PC-9 (cell line): ENCODE data around the gene MIB2. TPM values are rescaled to one million over a fixed set of nuclear protein-coding genes. Genes with fewer than 3 reads are reported as not detected.
"Not testable (repeated sequence)": the region's sequence is repeated elsewhere in the genome, so short reads cannot be mapped to it uniquely, and the experiment has no call there.

Source experiments
- BruUV-seq: library from RNA; stranded (reverse); fragments of 400-500 nt; replicated peaks from 2 replicates; lab custom pipeline; 2021; lab: Mats Ljungman, UMichigan
- CTCF ChIA-PET: fragments of 300-600 bp; sonication (Branson Sonifier 250); formaldehyde crosslinking; loops from one replicate; lab custom pipeline; 2022; ENCODE audit warnings: antibody characterized with exemption; lab: Charles Lee
- POLR2A ChIA-PET: fragments of 300-600 bp; sonication (Branson Sonifier 250); formaldehyde crosslinking; loops from one replicate; lab custom pipeline; 2022; ENCODE audit warnings: antibody characterized with exemption; ENCODE audit not compliant: unreplicated experiment; lab: Charles Lee
- DNase-seq, 2 experiments: peaks; one replicate each; pipeline versions ENCODE4 v3.0.0 to v3.0.0-alpha.2; 2015 to 2022; ENCODE audit warnings: mixed read lengths in 1 of 2
- H2AFZ ChIP-seq: fragments of 200-600 bp; sonication (generic); 2 replicates; pipeline ENCODE4 v1.8.1; 2017; ENCODE audit warnings: antibody characterized with exemption
- H3F3A ChIP-seq: fragments of 200-600 bp; sonication (generic); 2 replicates; pipeline ENCODE4 v1.8.1; 2017; ENCODE audit warnings: antibody characterized with exemption, mild to moderate bottlenecking, low read depth; ENCODE audit not compliant: insufficient read depth
- H3K27ac ChIP-seq: fragments of 200-600 bp; sonication (generic); 2 replicates; pipeline ENCODE4 v1.6.1; 2016; ENCODE audit warnings: mixed run types
- H3K27me3 ChIP-seq: fragments of 200-600 bp; sonication (generic); 2 replicates; pipeline ENCODE4 v1.6.1; 2016; ENCODE audit warnings: low read depth, mixed run types; ENCODE audit not compliant: insufficient read depth
- H3K36me3 ChIP-seq: fragments of 200-600 bp; sonication (generic); 2 replicates; pipeline ENCODE4 v1.6.1; 2016; ENCODE audit warnings: low read depth, mixed run types
- H3K4me1 ChIP-seq: fragments of 200-600 bp; sonication (generic); replicated peaks from 2 replicates; pipeline ENCODE4 v1.6.1; 2016; ENCODE audit warnings: mixed run types; ENCODE audit not compliant: insufficient read depth
- H3K4me2 ChIP-seq: fragments of 200-600 bp; sonication (generic); 2 replicates; pipeline ENCODE4 v1.6.1; 2017; ENCODE audit warnings: mixed run types
- H3K4me3 ChIP-seq: fragments of 200-600 bp; sonication (generic); 2 replicates; pipeline ENCODE4 v1.6.1; 2016; ENCODE audit warnings: mixed run types
- H3K79me2 ChIP-seq: fragments of 200-600 bp; sonication (generic); 2 replicates; pipeline ENCODE4 v1.6.1; 2017; ENCODE audit warnings: low read depth, mixed run types
- H3K9me2 ChIP-seq: fragments of 200-600 bp; sonication (generic); 2 replicates; pipeline ENCODE4 v1.8.1; 2017; ENCODE audit warnings: mild to moderate bottlenecking; ENCODE audit not compliant: insufficient read depth
- H3K9me3 ChIP-seq: fragments of 200-600 bp; sonication (generic); 2 replicates; pipeline ENCODE4 v1.8.1; 2016; ENCODE audit warnings: low read depth; ENCODE audit not compliant: insufficient read depth
- H4K20me1 ChIP-seq: fragments of 200-600 bp; sonication (generic); 2 replicates; pipeline ENCODE4 v1.8.1; 2017; ENCODE audit not compliant: insufficient read depth
- intact Hi-C: fragments of 100-400 bp; cut with micrococcal nuclease; formaldehyde crosslinking; loops from one replicate; pipeline ENCODE4 v1.10.0; 2022; ENCODE audit not compliant: unreplicated experiment
- total RNA-seq: library from RNA; stranded (reverse); gene quantifications from 2 replicates; pipeline ENCODE4 v1.2.3, GENCODE V29; 2021

Gene MIB2
- total RNA-seq, 1 experiment from 2014 or later = 75.0 TPM

DNA sequence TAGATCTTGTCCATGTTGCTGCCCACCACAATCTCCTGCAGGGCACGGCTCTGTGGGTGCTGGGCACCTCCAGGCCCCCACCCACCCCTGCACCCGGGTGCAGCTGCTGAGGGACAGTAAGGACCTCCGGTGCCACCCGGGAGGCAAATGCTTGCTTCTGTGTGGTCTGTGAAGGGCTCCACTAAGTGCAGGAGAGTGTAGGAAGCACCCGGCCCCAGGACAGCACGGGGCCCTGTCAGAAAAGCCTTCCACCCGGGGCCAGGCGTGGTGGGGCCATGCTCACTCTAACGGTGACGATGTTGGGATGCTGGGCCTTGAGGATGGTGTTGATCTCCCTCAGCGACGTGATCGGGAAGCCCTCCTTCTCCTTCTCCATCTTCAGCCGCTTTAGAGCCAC, 22.2 kb downstream of the MIB2 start:
- intact Hi-C loops, H3K4me3 ChIP-seq, POLR2A ChIA-PET, H3K79me2 ChIP-seq, H2AFZ ChIP-seq, H3K9me2 ChIP-seq, H3K4me2 ChIP-seq, CTCF ChIA-PET, H3K36me3 ChIP-seq, DNase-seq, BruUV-seq, H3F3A ChIP-seq, H4K20me1 ChIP-seq, H3K27me3 ChIP-seq, H3K4me1 ChIP-seq, H3K27ac ChIP-seq, H3K9me3 ChIP-seq: not testable (repeated sequence)

DNA sequence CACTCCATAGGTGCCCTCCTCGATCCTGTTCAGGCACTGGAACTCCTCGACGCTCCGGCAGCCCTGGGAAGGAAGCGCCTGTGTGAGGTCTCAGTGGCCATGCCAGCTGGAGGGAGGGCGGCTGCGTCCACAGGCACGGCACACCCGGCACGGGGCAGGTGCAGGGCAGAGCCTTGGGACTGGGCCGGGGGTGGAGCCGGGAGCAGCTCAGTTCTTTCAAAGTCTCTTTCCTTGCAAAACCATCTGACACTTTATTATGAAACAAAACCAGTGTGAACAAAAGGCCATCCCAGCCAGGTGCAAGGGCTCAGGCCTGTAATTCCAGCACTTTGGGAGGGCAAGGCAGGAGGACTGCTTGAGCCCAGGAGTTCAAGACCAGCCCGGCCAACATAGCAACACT, 23.2 kb downstream of the MIB2 start:
- H3K9me2 ChIP-seq, H3K36me3 ChIP-seq, H3K4me1 ChIP-seq, H3F3A ChIP-seq, H2AFZ ChIP-seq, H3K9me3 ChIP-seq, H4K20me1 ChIP-seq, H3K4me2 ChIP-seq, H3K4me3 ChIP-seq, intact Hi-C loops, H3K79me2 ChIP-seq, H3K27ac ChIP-seq, H3K27me3 ChIP-seq, BruUV-seq, DNase-seq, CTCF ChIA-PET: not testable (repeated sequence)
- POLR2A ChIA-PET = interaction anchor here (0.7 kb wide), 1 partner anchor 10 kb away, joined by 9 read pairs; no protein-coding TSS in a partner anchor

DNA sequence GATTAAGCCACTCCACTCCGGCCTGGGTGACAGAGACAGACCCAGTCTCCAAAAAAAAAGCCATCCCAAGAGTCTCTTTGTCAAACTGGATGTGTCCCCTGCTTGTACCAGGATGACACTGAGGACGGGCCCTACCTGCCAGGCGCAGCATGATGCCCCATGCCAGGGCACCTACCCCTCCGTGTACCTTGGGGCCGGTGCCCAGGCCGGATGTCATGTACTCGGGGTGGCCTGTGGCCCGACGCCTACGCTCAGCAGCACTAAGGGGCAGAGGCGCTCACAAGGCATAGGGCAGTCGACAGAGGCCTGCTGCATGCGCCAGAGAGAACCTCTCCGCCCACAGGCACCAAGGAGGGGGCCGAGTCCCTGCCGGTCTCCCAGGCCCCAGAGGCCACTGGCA, 24.1 kb downstream of the MIB2 start:
- H3K27ac ChIP-seq, DNase-seq, H3F3A ChIP-seq, H3K4me2 ChIP-seq, H2AFZ ChIP-seq, H4K20me1 ChIP-seq, H3K9me3 ChIP-seq, H3K36me3 ChIP-seq, H3K27me3 ChIP-seq, H3K4me1 ChIP-seq, CTCF ChIA-PET, POLR2A ChIA-PET, H3K4me3 ChIP-seq, intact Hi-C loops, H3K79me2 ChIP-seq, H3K9me2 ChIP-seq, BruUV-seq: not testable (repeated sequence)

DNA sequence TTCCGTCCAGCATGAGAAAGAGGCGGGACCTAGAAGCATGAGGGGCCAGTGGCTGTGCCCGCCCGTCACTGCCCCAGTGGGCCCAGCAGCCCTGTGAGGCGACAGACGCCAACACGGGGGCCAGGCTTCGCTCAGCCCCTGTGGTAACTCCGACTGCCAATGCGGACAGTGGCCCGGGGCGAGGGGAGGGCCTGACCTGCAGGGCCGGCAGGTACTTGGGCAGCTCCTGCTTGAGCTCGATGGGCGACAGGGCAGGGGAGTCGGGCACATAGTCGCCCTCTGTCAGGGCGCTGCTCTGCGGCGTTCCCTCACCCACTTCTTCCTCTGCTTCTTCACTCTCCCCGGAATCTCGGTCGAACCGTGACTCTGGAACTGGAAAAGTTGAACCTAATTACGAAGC, 24.8 kb downstream of the MIB2 start:
- BruUV-seq, H3F3A ChIP-seq, H3K79me2 ChIP-seq, H3K27me3 ChIP-seq, CTCF ChIA-PET, H3K27ac ChIP-seq, H3K9me3 ChIP-seq, H2AFZ ChIP-seq, H3K36me3 ChIP-seq, H3K4me3 ChIP-seq, intact Hi-C loops, DNase-seq, POLR2A ChIA-PET, H3K4me1 ChIP-seq, H4K20me1 ChIP-seq, H3K9me2 ChIP-seq, H3K4me2 ChIP-seq: not testable (repeated sequence)

DNA sequence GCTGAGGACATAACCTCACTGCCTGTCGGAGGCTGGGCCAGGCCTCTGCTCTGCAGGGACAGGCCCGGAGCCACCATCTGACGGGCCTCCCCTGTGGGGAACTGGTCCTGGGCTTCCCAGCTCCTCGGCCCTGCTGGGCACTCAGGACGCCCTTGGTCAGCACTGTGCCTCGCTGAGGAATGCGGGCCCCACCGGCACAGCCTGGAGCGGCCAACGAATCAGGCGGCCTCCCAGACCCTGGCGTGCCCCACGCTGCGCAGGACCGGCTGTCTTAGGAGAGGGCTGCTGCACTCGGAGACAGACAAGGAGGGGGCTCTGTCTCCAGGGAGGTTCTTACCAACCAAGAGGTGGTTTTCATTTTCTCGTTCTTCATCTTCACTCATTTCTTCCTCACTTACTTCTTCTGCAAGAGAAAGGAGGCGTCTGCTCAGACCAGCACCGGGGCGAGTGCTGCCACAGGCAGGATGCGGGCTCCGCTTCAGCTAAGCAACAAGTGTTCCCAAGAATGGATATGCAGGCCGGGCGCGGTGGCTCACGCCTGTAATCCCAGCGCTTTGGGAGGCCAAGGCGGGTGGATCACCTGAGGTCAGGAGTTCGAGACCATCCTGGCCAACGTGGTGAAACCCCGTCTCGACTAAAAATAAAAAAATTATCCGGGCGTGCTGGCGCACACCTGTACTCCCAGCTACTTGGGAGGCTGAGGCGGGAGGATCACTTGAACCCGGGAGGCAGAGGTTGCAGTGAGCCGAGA, 25.6 kb downstream of the MIB2 start:
- DNase-seq, H3K4me2 ChIP-seq, H3K27me3 ChIP-seq, H3K4me3 ChIP-seq, H3K4me1 ChIP-seq, H3K79me2 ChIP-seq, intact Hi-C loops, H3K9me2 ChIP-seq, H3K27ac ChIP-seq, H3K9me3 ChIP-seq, H3K36me3 ChIP-seq, H2AFZ ChIP-seq, H3F3A ChIP-seq, CTCF ChIA-PET, POLR2A ChIA-PET, BruUV-seq, H4K20me1 ChIP-seq: not testable (repeated sequence)

DNA sequence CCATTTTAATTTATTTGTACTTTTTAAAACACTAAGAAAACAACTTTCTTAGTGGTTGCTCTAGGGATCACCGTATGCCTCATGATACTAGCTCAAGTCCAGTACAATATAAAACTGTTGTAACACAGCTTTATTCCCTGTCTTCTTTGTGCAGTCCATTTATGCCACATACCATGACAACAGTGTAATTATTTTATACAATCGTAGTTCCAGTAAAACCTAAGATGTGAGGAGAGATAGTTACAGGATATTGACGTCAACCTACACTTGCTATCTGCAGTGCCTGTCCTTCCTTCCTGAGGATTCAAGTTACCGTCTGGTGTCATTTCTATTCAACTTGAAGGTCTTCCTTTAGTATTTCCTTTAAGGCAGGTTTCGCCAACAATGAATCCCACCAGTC, 31.0 kb downstream of the MIB2 start:
- CTCF ChIA-PET, H3K36me3 ChIP-seq, H3K27ac ChIP-seq, H3K9me3 ChIP-seq, POLR2A ChIA-PET, H3K79me2 ChIP-seq, BruUV-seq, H3K4me3 ChIP-seq, H3K9me2 ChIP-seq, H3K4me2 ChIP-seq, DNase-seq, H2AFZ ChIP-seq, intact Hi-C loops, H3K4me1 ChIP-seq, H4K20me1 ChIP-seq, H3F3A ChIP-seq, H3K27me3 ChIP-seq: not testable (repeated sequence)

DNA sequence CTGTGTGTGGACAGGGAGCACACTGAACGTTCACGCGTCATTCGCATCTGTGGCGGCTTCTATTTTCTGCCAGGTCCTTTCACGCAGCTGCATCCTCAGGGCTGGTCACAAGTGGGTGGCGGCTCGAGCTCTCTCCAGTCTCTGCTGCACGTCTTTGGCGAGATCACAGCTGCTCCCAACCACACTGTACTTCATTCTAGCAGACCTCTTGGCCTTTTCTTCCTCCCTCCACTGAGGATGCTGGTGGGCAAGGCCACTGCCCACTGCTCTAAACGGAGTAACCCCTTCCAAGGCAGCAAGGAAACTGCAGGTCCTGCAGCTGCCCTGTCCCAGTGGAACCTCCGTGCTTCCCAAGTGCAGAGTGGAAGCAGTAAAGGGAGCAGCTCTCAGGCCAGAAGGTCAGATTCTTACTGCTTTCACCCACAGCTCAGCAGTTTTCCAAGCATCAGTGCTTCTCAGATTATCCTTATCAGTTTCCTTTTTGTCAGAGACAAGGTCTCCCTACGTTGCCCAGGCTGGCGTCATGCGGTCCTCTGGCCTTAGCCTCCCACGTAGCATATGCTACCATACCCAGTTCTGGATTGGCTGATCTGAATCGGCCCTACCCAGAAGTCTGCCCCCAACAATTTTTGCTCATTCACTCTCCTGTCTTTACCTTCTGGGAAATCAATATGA, 32.4 kb downstream of the MIB2 start:
- H3K4me1 ChIP-seq, H3K36me3 ChIP-seq, H3K27ac ChIP-seq, H3K9me3 ChIP-seq, H3K4me3 ChIP-seq, H3F3A ChIP-seq, H3K9me2 ChIP-seq, H2AFZ ChIP-seq, POLR2A ChIA-PET, H3K4me2 ChIP-seq, H3K27me3 ChIP-seq, DNase-seq, intact Hi-C loops, H3K79me2 ChIP-seq, BruUV-seq, CTCF ChIA-PET, H4K20me1 ChIP-seq: not testable (repeated sequence)
